Activated T-helper 2 cell treated with anti-CD3 and anti-CD28 coated beads, Interferon-gamma antibody, Interleukin-2, Interleukin-4, amounts not matched to agents 10 μg/mL and 5 μg/mL and 100 μg/mL, durations not matched to agents 14 hours and 24 hours and 36 hours (primary cell): Measurements from ENCODE around the gene MICAL3. TPM values are rescaled to one million over a fixed set of nuclear protein-coding genes. Genes with fewer than 3 reads are reported as not detected.
"Not testable (repeated sequence)": the region's sequence is repeated elsewhere in the genome, so short reads cannot be mapped to it uniquely, and the experiment has no call there.

Experiments used
- DNase-seq: peaks from one replicate; pipeline ENCODE4 v3.0.0; 2021; ENCODE audit warnings: low spot score
- H3K27ac Mint-ChIP-seq: one replicate; pipeline ENCODE4 v1.8.0; 2021; ENCODE audit warnings: mixed read lengths
- H3K27me3 Mint-ChIP-seq: one replicate; pipeline ENCODE4 v1.8.0; 2021; ENCODE audit warnings: low read depth, mixed read lengths
- H3K36me3 Mint-ChIP-seq: one replicate; pipeline ENCODE4 v1.8.0; 2021; ENCODE audit warnings: low read depth, mixed read lengths
- H3K4me1 Mint-ChIP-seq: one replicate; pipeline ENCODE4 v1.8.0; 2021; ENCODE audit warnings: low read depth, mixed read lengths
- H3K4me3 Mint-ChIP-seq: one replicate; pipeline ENCODE4 v1.8.0; 2021; ENCODE audit warnings: low read depth, mild to moderate bottlenecking, moderate library complexity, mixed read lengths
- H3K9me3 Mint-ChIP-seq: one replicate; pipeline ENCODE4 v1.8.0; 2021; ENCODE audit warnings: mixed read lengths
- intact Hi-C: fragments of 100-400 bp; cut with micrococcal nuclease; formaldehyde crosslinking; loops from one replicate; pipeline ENCODE4 v1.15.1; 2023
- total RNA-seq: library from RNA; stranded (reverse); gene quantifications from 2 replicates; pipeline ENCODE4 v1.2.3, GENCODE V29; 2022

Gene MICAL3
- total RNA-seq, 1 donor from 2014 or later: 41.8 TPM

GRCh38 chr22:18057568-18058209 is 33.3 kb upstream of the MICAL3 start:
- intact Hi-C loops: no loop called here
- Mint-ChIP-seq H3K4me3 (no peak overlapping the region), H3K36me3 (no peaks in the 10 kb centered on the region), H3K27ac (no peak overlapping the region), H3K9me3 (no peaks in the 10 kb centered on the region), H3K27me3 (peaks cover 18% of the 10 kb centered on the region), H3K4me1 (no peaks in the 10 kb centered on the region)
- DNase-seq: no peak

- no peaks in the 10 kb centered on the region for H3K4me1 Mint-ChIP-seq
- H3K27ac Mint-ChIP-seq: no peak overlapping the region
- H3K9me3 Mint-ChIP-seq: no peaks in the 10 kb centered on the region
- no peak overlapping the region for H3K4me3 Mint-ChIP-seq
- DNase-seq: no peak
- peaks cover 18% of the 10 kb centered on the region for H3K27me3 Mint-ChIP-seq
- H3K36me3 Mint-ChIP-seq: no peaks in the 10 kb centered on the region
- intact Hi-C loops: no loop called here
These were observed 32.6 kb upstream of the MICAL3 start for GRCh38 chr22:18056807-18057474.

- Mint-ChIP-seq H3K4me3 (no peak overlapping the region), H3K9me3 (no peaks in the 10 kb centered on the region), H3K27ac (no peak overlapping the region), H3K27me3 (peaks cover 18% of the 10 kb centered on the region), H3K36me3 (no peaks in the 10 kb centered on the region), H3K4me1 (no peaks in the 10 kb centered on the region)
- intact Hi-C loops: no loop called here
- no peak for DNase-seq
These were observed 31.9 kb upstream of the MICAL3 start for GRCh38 chr22:18056161-18056666.

GRCh38 chr22:18055619-18056160 is 31.3 kb upstream of the MICAL3 start:
- no peak overlapping the region for H3K4me3 Mint-ChIP-seq
- H3K4me1 Mint-ChIP-seq: no peaks in the 10 kb centered on the region
- peaks cover 18% of the 10 kb centered on the region for H3K27me3 Mint-ChIP-seq
- intact Hi-C loops: no loop called here
- no peaks in the 10 kb centered on the region for H3K9me3 Mint-ChIP-seq
- DNase-seq: no peak
- no peak overlapping the region for H3K27ac Mint-ChIP-seq
- no peaks in the 10 kb centered on the region for H3K36me3 Mint-ChIP-seq

GRCh38 chr22:18053216-18053946 is 29.0 kb upstream of the MICAL3 start:
- H3K36me3 Mint-ChIP-seq, H3K9me3 Mint-ChIP-seq, H3K4me1 Mint-ChIP-seq, H3K4me3 Mint-ChIP-seq, intact Hi-C loops, DNase-seq, H3K27ac Mint-ChIP-seq, H3K27me3 Mint-ChIP-seq: not testable (repeated sequence)

GRCh38 chr22:18051113-18051512 is 26.8 kb upstream of the MICAL3 start:
- H3K27me3 Mint-ChIP-seq, intact Hi-C loops, DNase-seq, H3K36me3 Mint-ChIP-seq, H3K4me3 Mint-ChIP-seq, H3K27ac Mint-ChIP-seq, H3K9me3 Mint-ChIP-seq, H3K4me1 Mint-ChIP-seq: not testable (repeated sequence)

GRCh38 chr22:18050065-18050464 is 25.7 kb upstream of the MICAL3 start:
- H3K4me3 Mint-ChIP-seq: no peak overlapping the region
- no peaks in the 10 kb centered on the region for H3K4me1 Mint-ChIP-seq
- H3K36me3 Mint-ChIP-seq: no peaks in the 10 kb centered on the region
- no peaks in the 10 kb centered on the region for H3K9me3 Mint-ChIP-seq
- no peaks in the 10 kb centered on the region for H3K27me3 Mint-ChIP-seq
- H3K27ac Mint-ChIP-seq: no peak overlapping the region
- no peak for DNase-seq
- intact Hi-C loops: no loop called here

- H3K4me1 Mint-ChIP-seq: no peaks in the 10 kb centered on the region
- H3K4me3 Mint-ChIP-seq: no peak overlapping the region
- H3K27me3 Mint-ChIP-seq: no peaks in the 10 kb centered on the region
- no peak overlapping the region for H3K27ac Mint-ChIP-seq
- no peaks in the 10 kb centered on the region for H3K36me3 Mint-ChIP-seq
- intact Hi-C loops: no loop called here
- H3K9me3 Mint-ChIP-seq: no peaks in the 10 kb centered on the region
- no peak for DNase-seq
These were observed 24.1 kb upstream of the MICAL3 start for GRCh38 chr22:18048441-18048898.

GRCh38 chr22:18048041-18048440 is 23.7 kb upstream of the MICAL3 start:
- Mint-ChIP-seq H3K4me3 (no peak overlapping the region), H3K36me3 (no peaks in the 10 kb centered on the region), H3K9me3 (no peaks in the 10 kb centered on the region), H3K27ac (no peak overlapping the region), H3K4me1 (no peaks in the 10 kb centered on the region), H3K27me3 (no peaks in the 10 kb centered on the region)
- no peak for DNase-seq
- intact Hi-C loops: no loop called here

- no peak for DNase-seq
- Mint-ChIP-seq H3K36me3 (no peaks in the 10 kb centered on the region), H3K4me3 (no peak overlapping the region), H3K27me3 (no peaks in the 10 kb centered on the region), H3K27ac (no peak overlapping the region), H3K4me1 (no peaks in the 10 kb centered on the region), H3K9me3 (no peaks in the 10 kb centered on the region)
- intact Hi-C loops: no loop called here
These were observed 21.4 kb upstream of the MICAL3 start for GRCh38 chr22:18045794-18046193.

- no peaks in the 10 kb centered on the region for H3K36me3 Mint-ChIP-seq
- DNase-seq: no peak
- no peak overlapping the region for H3K27ac Mint-ChIP-seq
- H3K27me3 Mint-ChIP-seq: no peaks in the 10 kb centered on the region
- H3K4me1 Mint-ChIP-seq: no peaks in the 10 kb centered on the region
- H3K4me3 Mint-ChIP-seq: no peak overlapping the region
- no peaks in the 10 kb centered on the region for H3K9me3 Mint-ChIP-seq
- intact Hi-C loops: no loop called here
These were observed 20.3 kb upstream of the MICAL3 start for GRCh38 chr22:18044548-18045271.

GRCh38 chr22:18042685-18043084 is 18.3 kb upstream of the MICAL3 start:
- Mint-ChIP-seq H3K36me3 (no peaks in the 10 kb centered on the region), H3K27me3 (no peaks in the 10 kb centered on the region), H3K27ac (no peak overlapping the region), H3K4me3 (no peak overlapping the region), H3K4me1 (no peaks in the 10 kb centered on the region), H3K9me3 (no peaks in the 10 kb centered on the region)
- no peak for DNase-seq
- intact Hi-C loops: no loop called here
